GM18519 (cell line): ENCODE data around the gene CCDC146.
A peak's percentile ranks its signal among the peaks of the same experiment; 100 is the strongest.
"Not testable (repeated sequence)": the region's sequence is repeated elsewhere in the genome, so short reads cannot be mapped to it uniquely, and the experiment has no call there.

Experiments used
- ATAC-seq: cut with Tn5 transposase; IDR thresholded peaks from one replicate; pipeline ENCODE4 v1.9.1; 2021; ENCODE audit warnings: mild to moderate bottlenecking, moderate library complexity; ENCODE audit not compliant: unreplicated experiment, low FRiP score

CCDC146 gene

GRCh38 chr7:77321300-77321699 lies 198.9 kb downstream of the CCDC146 start:
- ATAC-seq, result no peak

GRCh38 chr7:77326131-77326530 lies 203.7 kb downstream of the CCDC146 start:
- no peak for ATAC-seq

- ATAC-seq, result no peak
These were observed 204.9 kb downstream of the CCDC146 start for GRCh38 chr7:77327067-77327931.

GRCh38 chr7:77327932-77328628 lies 205.7 kb downstream of the CCDC146 start:
- ATAC-seq, result no peak

GRCh38 chr7:77328669-77329068 lies 206.3 kb downstream of the CCDC146 start:
- ATAC-seq, result no peak

GRCh38 chr7:77329466-77330168 lies 207.2 kb downstream of the CCDC146 start:
- ATAC-seq, result no peak

GRCh38 chr7:77330169-77330882 lies 207.9 kb downstream of the CCDC146 start:
- no peak for ATAC-seq

GRCh38 chr7:77331938-77332695 lies 209.7 kb downstream of the CCDC146 start:
- ATAC-seq, result peak; percentile 70

- not testable (repeated sequence) for ATAC-seq
These were observed 211.6 kb downstream of the CCDC146 start for GRCh38 chr7:77334039-77334438.

- no peak for ATAC-seq
These were observed 213.2 kb downstream of the CCDC146 start for GRCh38 chr7:77335581-77335980.

- no peak for ATAC-seq
These were observed 215.1 kb downstream of the CCDC146 start for GRCh38 chr7:77337456-77337990.

GRCh38 chr7:77338260-77338659 lies 215.8 kb downstream of the CCDC146 start:
- no peak for ATAC-seq

- no peak for ATAC-seq
These were observed 216.6 kb downstream of the CCDC146 start for GRCh38 chr7:77338883-77339629.

- ATAC-seq, result no peak
These were observed 217.3 kb downstream of the CCDC146 start for GRCh38 chr7:77339726-77340125.
